Left lung (tissue), 10 donors: Measurements from ENCODE around the gene CDC42EP5. TPM values are rescaled to one million over a fixed set of nuclear protein-coding genes. Genes with fewer than 3 reads are reported as not detected.
"Not testable (repeated sequence)": the region's sequence is repeated elsewhere in the genome, so short reads cannot be mapped to it uniquely, and the experiment has no call there.

ENCODE experiments used
- ATAC-seq: fragments of 200-7000 bp; cut with Tn5 transposase; one replicate; pipeline ENCODE4 v1.9.1; 2020; ENCODE audit warnings: moderate library complexity
- DNase-seq, 4 donors: peaks; one replicate each; pipeline ENCODE4 v3.0.0-alpha.2; 2013 to 2020
- H3K27ac ChIP-seq, 2 donors: fragments of 200-600 bp; sonication (generic) in 1 of 2; one replicate each; pipeline versions ENCODE4 v1.5.0 to v1.8.0; 2020 to 2021
- H3K27me3 ChIP-seq, 2 donors: fragments of 200-600 bp; sonication (generic) in 1 of 2; one replicate each; pipeline versions ENCODE4 v1.5.0 to v1.8.0; 2020 to 2021
- H3K36me3 ChIP-seq, 2 donors: fragments of 200-600 bp; sonication (generic) in 1 of 2; one replicate each; pipeline versions ENCODE4 v1.5.0 to v1.8.0; 2020 to 2021
- H3K4me1 ChIP-seq, 2 donors: fragments of 200-600 bp; one replicate each; pipeline ENCODE4 v1.8.0; 2021
- H3K4me3 ChIP-seq, 2 donors: fragments of 200-600 bp; sonication (generic) in 1 of 2; one replicate each; pipeline versions ENCODE4 v1.5.0 to v1.8.0; 2020 to 2021; ENCODE audit warnings: mild to moderate bottlenecking in 1 of 2
- H3K9me3 ChIP-seq, 2 donors: fragments of 200-600 bp; sonication (generic) in 1 of 2; one replicate each; pipeline versions ENCODE4 v1.5.0 to v1.8.0; 2020 to 2021
- intact Hi-C, 2 donors: fragments of 100-400 bp; cut with DNase I; formaldehyde crosslinking; loops; one replicate each; pipeline versions ENCODE4 v1.11.2 to v1.14.2; 2022
- polyA plus RNA-seq, 6 donors: library from polyadenylated mRNA; unstranded; fragments of 120-200 nt; gene quantifications; one replicate each; pipeline ENCODE4 v1.2.1, GENCODE V29; 2013; ENCODE audit not compliant: insufficient read length in 6 of 6
- total RNA-seq, 2 donors: library from RNA; stranded (reverse); fragmentation: NEBNext Ultra II Directional; extraction: Animal tissue kit (Norgen Biotek cat#: 25700); gene quantifications; one replicate each; pipeline ENCODE4 v1.2.1, GENCODE V29; 2021
- TF ChIP-seq, protein P1 (sequence below), 2 donors: fragments of 200-600 bp; sonication (generic) in 1 of 2; IDR thresholded peaks; one replicate each; pipeline versions ENCODE4 v1.5.0 to v1.8.0; 2021; ENCODE audit warnings: antibody characterized with exemption in 2 of 2
- donor health status: DM: no; HTN: yes; CAD: no.
- donor health status: DM: no; HTN: no; CAD: no.

The CDC42EP5 gene
- total and polyA plus RNA-seq, 8 donors: 20.4 to 57.6 (median 31.1) TPM

DNA sequence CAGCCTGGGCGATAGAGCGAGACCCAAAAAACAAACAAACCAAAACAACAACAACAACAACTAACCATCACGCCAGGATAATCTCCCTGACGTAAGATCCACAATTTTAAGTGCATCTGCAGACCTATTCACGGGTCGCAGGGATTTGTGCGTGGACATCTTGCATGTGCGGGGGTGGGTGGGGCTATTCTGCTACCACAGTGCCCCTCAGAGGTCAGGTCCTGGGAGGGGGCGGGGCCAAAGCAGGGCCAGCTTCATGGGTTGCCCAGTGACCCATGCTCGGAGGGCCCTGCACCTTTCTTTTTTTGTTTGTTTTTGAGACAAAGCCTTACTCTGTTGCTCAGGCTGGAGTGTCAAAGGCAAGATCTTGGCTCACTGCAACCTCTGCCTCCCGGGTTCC, 2.6 kb upstream of the CDC42EP5 start:
- ATAC-seq: no peak
- intact Hi-C loops: no loop called here
- TF ChIP-seq, protein P1, sequence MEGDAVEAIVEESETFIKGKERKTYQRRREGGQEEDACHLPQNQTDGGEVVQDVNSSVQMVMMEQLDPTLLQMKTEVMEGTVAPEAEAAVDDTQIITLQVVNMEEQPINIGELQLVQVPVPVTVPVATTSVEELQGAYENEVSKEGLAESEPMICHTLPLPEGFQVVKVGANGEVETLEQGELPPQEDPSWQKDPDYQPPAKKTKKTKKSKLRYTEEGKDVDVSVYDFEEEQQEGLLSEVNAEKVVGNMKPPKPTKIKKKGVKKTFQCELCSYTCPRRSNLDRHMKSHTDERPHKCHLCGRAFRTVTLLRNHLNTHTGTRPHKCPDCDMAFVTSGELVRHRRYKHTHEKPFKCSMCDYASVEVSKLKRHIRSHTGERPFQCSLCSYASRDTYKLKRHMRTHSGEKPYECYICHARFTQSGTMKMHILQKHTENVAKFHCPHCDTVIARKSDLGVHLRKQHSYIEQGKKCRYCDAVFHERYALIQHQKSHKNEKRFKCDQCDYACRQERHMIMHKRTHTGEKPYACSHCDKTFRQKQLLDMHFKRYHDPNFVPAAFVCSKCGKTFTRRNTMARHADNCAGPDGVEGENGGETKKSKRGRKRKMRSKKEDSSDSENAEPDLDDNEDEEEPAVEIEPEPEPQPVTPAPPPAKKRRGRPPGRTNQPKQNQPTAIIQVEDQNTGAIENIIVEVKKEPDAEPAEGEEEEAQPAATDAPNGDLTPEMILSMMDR (IDR thresholded peaks at IDR 0.05): no peak

DNA sequence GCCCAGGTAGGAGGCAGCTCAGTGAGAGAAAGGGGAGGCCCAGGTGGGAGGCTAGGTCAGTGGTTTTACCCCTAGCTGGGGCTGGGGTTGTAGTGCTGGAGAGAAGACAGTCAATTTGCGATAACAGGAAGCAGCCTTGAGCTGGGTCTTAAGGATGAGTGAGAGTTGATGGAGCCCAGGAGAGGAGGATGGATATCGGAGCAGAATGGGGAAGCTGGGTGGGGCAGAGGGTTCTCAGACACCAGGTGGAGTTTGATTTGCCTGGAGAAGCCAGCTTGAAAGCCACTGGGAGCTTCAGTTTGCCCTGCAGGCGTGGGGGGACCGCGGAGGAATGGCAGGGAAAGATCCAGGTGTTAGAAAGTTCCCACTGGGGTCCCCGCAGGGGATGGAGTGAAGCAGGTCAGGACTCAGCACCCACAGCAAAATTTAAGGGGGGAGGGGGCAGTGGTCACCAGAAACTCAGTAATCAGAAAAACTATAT, 836 bp upstream of the CDC42EP5 start:
- DNase-seq: no peak
- intact Hi-C loops: no loop called here
- TF ChIP-seq, protein P1 (IDR thresholded peaks at IDR 0.05): no peak

More for the DNA sequence above, 2.6 kb upstream of the CDC42EP5 start:
- no peaks in the 10 kb centered on the region for H3K9me3 ChIP-seq
- H3K27me3 ChIP-seq: peaks cover 2 to 91% of the 10 kb centered on the region in 2 donors
- H3K4me1 ChIP-seq: peaks cover 9 to 32% of the 10 kb centered on the region in 2 donors
- H3K27ac ChIP-seq: no peak overlapping the region
- no peaks in the 10 kb centered on the region for H3K36me3 ChIP-seq
- no peak for DNase-seq
- H3K4me3 ChIP-seq: no peak overlapping the region

DNA sequence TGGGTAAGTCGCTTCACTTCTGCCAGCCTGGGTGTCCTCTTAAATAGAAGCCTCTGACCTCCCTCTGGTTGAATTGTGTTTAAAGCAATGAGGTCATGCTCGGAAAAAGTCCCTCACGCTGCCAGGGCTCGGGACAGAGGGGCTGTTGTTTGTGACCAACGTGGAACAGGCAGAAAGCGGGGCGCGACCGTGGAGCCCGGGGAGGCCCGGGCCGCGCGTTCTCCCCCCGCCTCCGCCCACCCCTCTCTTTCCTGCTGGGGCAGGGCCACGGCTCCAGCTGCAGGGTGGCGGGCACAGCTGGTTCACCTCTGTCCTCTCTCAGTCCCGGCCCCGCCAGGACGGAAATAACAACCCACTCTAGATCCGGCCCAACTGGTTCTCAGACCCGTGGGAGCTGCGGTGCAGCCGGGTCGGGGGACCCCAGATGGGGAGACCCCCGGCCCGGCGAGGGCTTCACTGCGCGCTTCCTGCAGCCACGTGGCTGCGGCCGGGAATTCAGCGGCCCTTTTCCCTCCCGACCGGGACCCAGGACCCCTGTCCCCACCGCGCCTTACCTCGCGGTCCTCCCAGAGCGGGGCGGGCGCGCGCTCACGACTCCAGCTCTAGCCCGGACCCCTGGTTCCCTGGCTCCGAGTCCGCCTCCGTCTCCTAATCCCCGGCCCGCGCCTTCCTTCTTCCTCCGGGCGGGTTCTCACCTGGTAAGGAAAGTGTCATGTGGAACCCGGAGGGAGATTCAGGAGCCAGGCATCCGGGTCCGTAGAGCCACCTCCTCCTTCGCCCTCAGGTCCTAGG, 1.9 kb downstream of the CDC42EP5 start:
- TF ChIP-seq, protein P1 (IDR thresholded peaks at IDR 0.05): no peak
- peak in 2 of 4 donors; percentile 56 to 76 for DNase-seq
- H3K4me1 ChIP-seq: peaks cover 19 to 28% of the 10 kb centered on the region in 2 donors
- intact Hi-C loops: no loop called here
- H3K27ac ChIP-seq: peak overlapping the region; percentile 65 to 77
- H3K4me3 ChIP-seq: peak overlapping the region; percentile 26 to 39
- peaks cover 6 to 73% of the 10 kb centered on the region in 2 donors for H3K27me3 ChIP-seq
- H3K9me3 ChIP-seq: no peaks in the 10 kb centered on the region
- peak; percentile 18 for ATAC-seq
- no peaks in the 10 kb centered on the region for H3K36me3 ChIP-seq

More for the DNA sequence above, 836 bp upstream of the CDC42EP5 start:
- Histone ChIP-seq H3K27me3 (peaks cover 6 to 91% of the 10 kb centered on the region in 2 donors), H3K36me3 (no peaks in the 10 kb centered on the region), H3K27ac (peak overlapping the region in 1 of 2 donors; percentile 66), H3K4me3 (no peak overlapping the region), H3K4me1 (peaks cover 19 to 28% of the 10 kb centered on the region in 2 donors), H3K9me3 (no peaks in the 10 kb centered on the region)
- ATAC-seq: no peak

DNA sequence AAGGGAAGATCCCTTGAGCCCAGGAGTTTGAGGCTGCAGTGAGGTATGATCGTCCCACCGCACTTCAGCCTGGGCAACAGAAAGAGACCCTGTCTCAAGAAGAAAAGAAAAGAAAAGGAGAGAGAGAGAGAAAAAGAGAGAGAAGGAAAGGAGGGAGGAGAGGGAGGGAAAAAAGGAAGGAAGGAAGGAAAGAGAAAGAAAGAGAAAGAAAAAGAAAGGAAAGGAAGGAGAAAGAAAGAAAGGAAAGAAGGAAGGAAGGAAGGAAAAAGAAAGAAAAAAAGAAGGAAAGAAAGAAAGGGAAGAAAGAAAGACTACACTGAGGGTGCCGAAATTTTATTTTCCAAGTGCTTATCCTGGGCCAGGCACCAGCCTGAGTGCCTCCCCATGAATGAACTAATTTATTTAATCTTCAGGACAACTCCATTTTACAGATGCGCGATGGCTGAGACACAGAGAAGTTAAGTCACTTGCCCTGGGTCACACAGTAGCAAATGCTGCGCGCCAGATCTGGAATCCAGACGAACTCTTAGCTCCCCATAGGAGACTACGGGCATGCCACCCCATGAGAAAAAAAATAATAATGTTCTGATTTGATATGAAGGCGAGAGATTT, 2.7 kb downstream of the CDC42EP5 start:
- Histone ChIP-seq H3K36me3 (no peaks in the 10 kb centered on the region), H3K4me3 (no peak overlapping the region), H3K4me1 (peaks cover 19 to 28% of the 10 kb centered on the region in 2 donors), H3K27ac (peak overlapping the region; percentile 65 to 77), H3K9me3 (no peaks in the 10 kb centered on the region), H3K27me3 (peaks cover 6 to 71% of the 10 kb centered on the region in 2 donors)
- ATAC-seq (no peak), DNase-seq (no peak)
- intact Hi-C loops: no loop called here
- TF ChIP-seq, protein P1 (IDR thresholded peaks at IDR 0.05): no peak

DNA sequence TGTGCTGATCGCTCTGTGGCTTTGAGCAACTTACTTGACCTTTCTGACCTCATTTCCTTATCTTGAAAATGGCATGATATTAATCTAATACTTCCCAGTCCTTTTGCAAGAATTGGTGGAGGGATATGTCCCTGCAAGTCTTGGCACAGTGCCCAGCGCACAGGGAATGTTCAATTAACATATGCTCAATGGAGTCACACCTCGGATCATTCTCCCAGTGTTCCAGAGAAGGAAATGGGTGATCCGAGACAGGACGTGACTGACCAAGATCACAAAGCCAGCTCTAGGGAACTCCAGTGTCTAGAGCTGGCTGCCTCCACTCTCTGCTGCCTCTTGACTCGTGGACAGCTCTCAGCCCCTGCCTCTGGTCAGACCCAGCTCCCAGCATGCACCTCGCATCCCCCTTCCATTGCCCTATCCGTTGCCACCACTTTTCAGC, 3.6 kb downstream of the CDC42EP5 start:
- Histone ChIP-seq H3K4me1 (peaks cover 19 to 28% of the 10 kb centered on the region in 2 donors), H3K4me3 (no peak overlapping the region), H3K9me3 (no peaks in the 10 kb centered on the region), H3K36me3 (no peaks in the 10 kb centered on the region), H3K27me3 (peaks cover 6 to 64% of the 10 kb centered on the region in 2 donors), H3K27ac (peak overlapping the region in 1 of 2 donors; percentile 64)
- no peak for ATAC-seq
- intact Hi-C loops: no loop called here
- TF ChIP-seq, protein P1 (IDR thresholded peaks at IDR 0.05): no peak
- DNase-seq: no peak

DNA sequence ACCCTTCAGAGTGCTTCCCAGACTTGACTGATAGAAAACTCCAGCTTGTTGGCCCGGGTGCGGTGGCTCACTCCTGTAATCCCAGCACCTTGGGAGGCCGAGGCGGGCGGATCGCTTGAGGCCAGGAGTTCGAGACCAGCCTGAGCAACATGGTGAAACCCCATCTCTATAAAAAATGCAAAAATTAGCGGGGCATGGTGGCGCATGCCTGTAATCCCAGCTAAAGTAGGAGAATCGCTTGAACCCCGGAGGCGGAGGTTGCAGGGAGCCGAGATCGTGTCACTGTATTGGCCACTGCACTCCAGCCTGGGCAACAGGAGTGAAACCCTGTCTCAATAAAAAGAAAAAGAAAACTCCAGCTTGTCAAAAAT, 7.0 kb downstream of the CDC42EP5 start:
- peaks cover 0 to 14% of the 10 kb centered on the region in 2 donors for H3K36me3 ChIP-seq
- H3K27me3 ChIP-seq: peaks cover 6 to 39% of the 10 kb centered on the region in 2 donors
- H3K4me3 ChIP-seq, H3K9me3 ChIP-seq, intact Hi-C loops, H3K27ac ChIP-seq, ATAC-seq, DNase-seq: not testable (repeated sequence)
- H3K4me1 ChIP-seq: peaks cover 31% of the 10 kb centered on the region in 2 donors
